ENCODE results near the gene AKAP5. TPM values are rescaled to one million over a fixed set of nuclear protein-coding genes. Genes with fewer than 3 reads are reported as not detected.

Gene AKAP5
- total and polyA plus RNA-seq, 2 of the 13 experiments (the other 11 are each of a cell fraction or from before 2014, with no cell fraction given) = 0.18 to 1.5 TPM

- TF ChIP-seq ZBTB33 (CRISPR knock-in tag; IDR thresholded peaks at IDR 0.05) (no peak), SSRP1 (CRISPR knock-in tag; IDR thresholded peaks at IDR 0.05) (no peak), E2F5 (CRISPR knock-in tag; conservative IDR thresholded peaks at IDR 0.05) (peak; percentile 73), ELF1 (CRISPR knock-in tag; IDR thresholded peaks at IDR 0.05) (no peak; the same call in 1 of the 2 replicates), SMARCE1 (IDR thresholded peaks at IDR 0.05; ENCODE audit: borderline replicate concordance) (no peak), TEF (CRISPR knock-in tag; IDR thresholded peaks at IDR 0.05) (no peak), KDM2A (CRISPR knock-in tag; IDR thresholded peaks at IDR 0.05; ENCODE audit: borderline replicate concordance, low read depth) (no peak; the same call in 1 of the 2 replicates), BRD4 (CRISPR knock-in tag; IDR thresholded peaks at IDR 0.05) (peak; percentile 66; the same call in 1 of the 2 replicates), SNAPC5 (CRISPR knock-in tag; IDR thresholded peaks at IDR 0.05; ENCODE audit: borderline replicate concordance) (no peak), BCL6 (CRISPR knock-in tag; IDR thresholded peaks at IDR 0.05) (no peak), ELK4 (CRISPR knock-in tag; IDR thresholded peaks at IDR 0.05; ENCODE audit: borderline replicate concordance) (no peak), ZNF3 (CRISPR knock-in tag; IDR thresholded peaks at IDR 0.05) (no peak), ZBTB46 (CRISPR knock-in tag; IDR thresholded peaks at IDR 0.05; ENCODE audit: borderline replicate concordance) (no peak; the same call in 1 of the 2 replicates), ZNF652 (CRISPR knock-in tag; IDR thresholded peaks at IDR 0.05; ENCODE audit: borderline replicate concordance, low read depth) (no peak), HINFP (CRISPR knock-in tag; IDR thresholded peaks at IDR 0.05; ENCODE audit: low read depth) (no peak), ZBTB4 (CRISPR knock-in tag; IDR thresholded peaks at IDR 0.05; ENCODE audit: borderline replicate concordance) (no peak)
Observed at GRCh38 chr14:64503434-64504309, 38.4 kb downstream of the AKAP5 start, which contains the start of gene ZBTB25 (continued).

Data from HepG2 (cell line).